Esophagus squamous epithelium (tissue), 4 donors: ENCODE measurements around the gene NID1.

Experiments used
- POLR2A ChIP-seq, 4 donors: fragments of 450-650 bp; IDR thresholded peaks; one replicate each; pipeline ENCODE4 v1.6.1; 2017; ENCODE audit warnings: antibody characterized with exemption in 4 of 4, mild to moderate bottlenecking in 4 of 4, moderate library complexity in 3 of 4
- TF ChIP-seq, protein P1 (sequence below), 6 experiments: fragments of 450-650 bp in 4 of 6; fragments of 200-600 bp in 2 of 6; sonication (generic) in 2 of 6; IDR thresholded peaks; one replicate each; pipeline ENCODE4 v1.5.1; 2016 to 2019; ENCODE audit warnings: antibody characterized with exemption in 6 of 6, mild to moderate bottlenecking in 4 of 6, moderate library complexity in 4 of 6

DNA sequence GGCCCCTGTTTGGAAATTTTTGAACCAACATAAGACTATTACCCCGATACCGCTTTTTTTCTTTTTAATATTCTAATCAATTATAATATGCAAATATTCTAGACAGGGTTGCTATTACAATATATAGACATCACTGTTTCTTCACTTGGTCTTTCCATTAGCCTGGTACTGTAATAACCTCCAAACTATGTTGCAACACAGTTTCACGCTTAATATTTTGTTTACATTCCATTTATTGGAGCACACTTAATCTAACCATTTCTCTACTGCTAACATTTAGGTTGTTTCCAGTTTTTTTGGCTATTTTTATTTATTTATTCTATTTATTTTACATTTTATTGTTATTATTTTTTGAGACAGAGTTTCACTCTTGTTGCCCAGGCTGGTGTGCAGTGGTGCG is 17.6 kb upstream of the NID1 start:
- TF ChIP-seq, protein P1, sequence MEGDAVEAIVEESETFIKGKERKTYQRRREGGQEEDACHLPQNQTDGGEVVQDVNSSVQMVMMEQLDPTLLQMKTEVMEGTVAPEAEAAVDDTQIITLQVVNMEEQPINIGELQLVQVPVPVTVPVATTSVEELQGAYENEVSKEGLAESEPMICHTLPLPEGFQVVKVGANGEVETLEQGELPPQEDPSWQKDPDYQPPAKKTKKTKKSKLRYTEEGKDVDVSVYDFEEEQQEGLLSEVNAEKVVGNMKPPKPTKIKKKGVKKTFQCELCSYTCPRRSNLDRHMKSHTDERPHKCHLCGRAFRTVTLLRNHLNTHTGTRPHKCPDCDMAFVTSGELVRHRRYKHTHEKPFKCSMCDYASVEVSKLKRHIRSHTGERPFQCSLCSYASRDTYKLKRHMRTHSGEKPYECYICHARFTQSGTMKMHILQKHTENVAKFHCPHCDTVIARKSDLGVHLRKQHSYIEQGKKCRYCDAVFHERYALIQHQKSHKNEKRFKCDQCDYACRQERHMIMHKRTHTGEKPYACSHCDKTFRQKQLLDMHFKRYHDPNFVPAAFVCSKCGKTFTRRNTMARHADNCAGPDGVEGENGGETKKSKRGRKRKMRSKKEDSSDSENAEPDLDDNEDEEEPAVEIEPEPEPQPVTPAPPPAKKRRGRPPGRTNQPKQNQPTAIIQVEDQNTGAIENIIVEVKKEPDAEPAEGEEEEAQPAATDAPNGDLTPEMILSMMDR (IDR thresholded peaks at IDR 0.05), result no peak
- no peak for TF ChIP-seq POLR2A (IDR thresholded peaks at IDR 0.05)
